Panc1 (cell line): Measurements from ENCODE around the gene TSPAN3.

Experiments
- CTCF ChIP-seq: fragments of 450-650 bp; IDR thresholded peaks from 2 replicates; pipeline ENCODE4 v1.5.1; 2017; ENCODE audit warnings: mild to moderate bottlenecking
- POLR2AphosphoS5 ChIP-seq: IDR thresholded peaks from 2 replicates; pipeline ENCODE4 v1.6.1; 2012; ENCODE audit warnings: mild to moderate bottlenecking, low read depth, low read length, moderate library complexity

- TF ChIP-seq CTCF (no peak), POLR2AphosphoS5 (no peak)
These were observed 28.5 kb downstream of the TSPAN3 start for GRCh38 chr15:77042245-77042919.
